ENCODE results near the gene C19orf38.

DNA sequence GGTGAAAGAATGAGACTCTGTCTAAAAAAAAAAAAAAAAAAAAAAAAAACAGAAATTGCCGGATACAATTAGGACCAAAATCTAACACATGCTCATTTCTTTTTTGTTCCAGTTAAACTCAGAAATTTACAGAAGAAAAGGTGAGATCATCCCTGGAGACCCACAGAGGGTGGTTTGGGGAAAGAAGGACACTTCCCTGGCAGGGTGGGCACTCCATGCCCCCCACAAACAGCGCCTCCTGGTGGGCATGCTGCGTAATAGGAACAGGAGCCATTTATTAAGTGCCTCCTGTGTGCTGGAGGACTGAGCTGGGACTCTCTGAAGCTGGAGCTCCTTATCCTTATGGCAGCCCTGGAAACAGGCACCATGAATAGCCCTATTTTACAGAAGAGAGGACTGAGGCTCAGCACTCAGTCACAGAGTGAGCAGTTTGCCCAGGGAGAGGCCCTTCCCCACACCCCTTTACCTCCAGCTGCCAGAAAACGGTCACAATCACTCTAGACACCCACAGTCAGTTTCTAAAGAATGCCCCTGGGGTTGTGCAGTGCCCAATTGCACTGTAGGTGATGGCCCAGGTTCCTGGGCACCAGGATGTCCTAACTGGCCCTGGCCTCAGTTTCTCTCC lies 10.1 kb downstream of the C19orf38 start:
- TF ChIP-seq CTCF (IDR thresholded peaks at IDR 0.05) (no peak), POLR2A (IDR thresholded peaks at IDR 0.05) (no peak)

All from lower leg skin (tissue), 3 donors.